ENCODE measurements around the gene ARL14EP.

DNA sequence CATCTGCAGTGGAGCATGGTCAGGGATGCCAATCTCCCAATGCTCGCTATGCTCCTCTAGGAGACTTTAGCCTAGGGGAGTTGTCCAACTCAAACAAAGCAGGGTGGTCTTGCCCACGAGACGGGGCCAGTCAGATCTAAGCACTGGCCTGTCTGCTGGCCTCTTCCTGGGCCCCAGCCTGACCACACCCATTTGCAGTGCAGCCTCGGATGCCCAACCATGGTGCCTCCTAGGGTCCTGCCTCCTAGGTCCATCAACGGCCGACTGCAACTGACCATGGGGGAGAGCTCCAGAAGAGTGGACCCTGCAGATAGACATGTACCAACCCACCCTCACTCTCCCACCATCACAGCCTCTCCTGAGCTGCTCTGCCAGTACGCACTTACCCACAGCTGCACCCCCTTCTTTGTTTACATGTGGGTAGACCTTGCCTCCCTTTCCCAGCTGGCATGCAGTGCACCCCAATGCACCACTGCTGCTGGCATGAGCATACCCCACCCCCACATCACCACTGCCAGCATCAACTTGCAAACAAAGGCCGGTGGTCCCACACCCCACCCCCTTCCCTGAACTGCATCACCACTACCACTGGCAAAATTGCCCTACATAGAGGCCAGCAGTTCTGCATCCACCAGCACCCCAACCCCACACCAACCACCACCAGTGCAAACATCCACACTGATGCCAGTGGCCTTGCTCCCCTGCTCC is 27.6 kb upstream of the ARL14EP start:
- TF ChIP-seq, protein P1, sequence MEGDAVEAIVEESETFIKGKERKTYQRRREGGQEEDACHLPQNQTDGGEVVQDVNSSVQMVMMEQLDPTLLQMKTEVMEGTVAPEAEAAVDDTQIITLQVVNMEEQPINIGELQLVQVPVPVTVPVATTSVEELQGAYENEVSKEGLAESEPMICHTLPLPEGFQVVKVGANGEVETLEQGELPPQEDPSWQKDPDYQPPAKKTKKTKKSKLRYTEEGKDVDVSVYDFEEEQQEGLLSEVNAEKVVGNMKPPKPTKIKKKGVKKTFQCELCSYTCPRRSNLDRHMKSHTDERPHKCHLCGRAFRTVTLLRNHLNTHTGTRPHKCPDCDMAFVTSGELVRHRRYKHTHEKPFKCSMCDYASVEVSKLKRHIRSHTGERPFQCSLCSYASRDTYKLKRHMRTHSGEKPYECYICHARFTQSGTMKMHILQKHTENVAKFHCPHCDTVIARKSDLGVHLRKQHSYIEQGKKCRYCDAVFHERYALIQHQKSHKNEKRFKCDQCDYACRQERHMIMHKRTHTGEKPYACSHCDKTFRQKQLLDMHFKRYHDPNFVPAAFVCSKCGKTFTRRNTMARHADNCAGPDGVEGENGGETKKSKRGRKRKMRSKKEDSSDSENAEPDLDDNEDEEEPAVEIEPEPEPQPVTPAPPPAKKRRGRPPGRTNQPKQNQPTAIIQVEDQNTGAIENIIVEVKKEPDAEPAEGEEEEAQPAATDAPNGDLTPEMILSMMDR (IDR thresholded peaks at IDR 0.05): no peak
- TF ChIP-seq, protein P2, sequence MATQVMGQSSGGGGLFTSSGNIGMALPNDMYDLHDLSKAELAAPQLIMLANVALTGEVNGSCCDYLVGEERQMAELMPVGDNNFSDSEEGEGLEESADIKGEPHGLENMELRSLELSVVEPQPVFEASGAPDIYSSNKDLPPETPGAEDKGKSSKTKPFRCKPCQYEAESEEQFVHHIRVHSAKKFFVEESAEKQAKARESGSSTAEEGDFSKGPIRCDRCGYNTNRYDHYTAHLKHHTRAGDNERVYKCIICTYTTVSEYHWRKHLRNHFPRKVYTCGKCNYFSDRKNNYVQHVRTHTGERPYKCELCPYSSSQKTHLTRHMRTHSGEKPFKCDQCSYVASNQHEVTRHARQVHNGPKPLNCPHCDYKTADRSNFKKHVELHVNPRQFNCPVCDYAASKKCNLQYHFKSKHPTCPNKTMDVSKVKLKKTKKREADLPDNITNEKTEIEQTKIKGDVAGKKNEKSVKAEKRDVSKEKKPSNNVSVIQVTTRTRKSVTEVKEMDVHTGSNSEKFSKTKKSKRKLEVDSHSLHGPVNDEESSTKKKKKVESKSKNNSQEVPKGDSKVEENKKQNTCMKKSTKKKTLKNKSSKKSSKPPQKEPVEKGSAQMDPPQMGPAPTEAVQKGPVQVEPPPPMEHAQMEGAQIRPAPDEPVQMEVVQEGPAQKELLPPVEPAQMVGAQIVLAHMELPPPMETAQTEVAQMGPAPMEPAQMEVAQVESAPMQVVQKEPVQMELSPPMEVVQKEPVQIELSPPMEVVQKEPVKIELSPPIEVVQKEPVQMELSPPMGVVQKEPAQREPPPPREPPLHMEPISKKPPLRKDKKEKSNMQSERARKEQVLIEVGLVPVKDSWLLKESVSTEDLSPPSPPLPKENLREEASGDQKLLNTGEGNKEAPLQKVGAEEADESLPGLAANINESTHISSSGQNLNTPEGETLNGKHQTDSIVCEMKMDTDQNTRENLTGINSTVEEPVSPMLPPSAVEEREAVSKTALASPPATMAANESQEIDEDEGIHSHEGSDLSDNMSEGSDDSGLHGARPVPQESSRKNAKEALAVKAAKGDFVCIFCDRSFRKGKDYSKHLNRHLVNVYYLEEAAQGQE (IDR thresholded peaks at IDR 0.05; ENCODE audit: insufficient read depth in 1 of 2, low read depth in 2 of 2, low read length in 1 of 2): no peak
- TF ChIP-seq POLR2AphosphoS5 (IDR thresholded peaks at IDR 0.05; ENCODE audit: low read depth, low read length): no peak
- no peak for TF ChIP-seq SIN3A (IDR thresholded peaks at IDR 0.05; ENCODE audit: borderline replicate concordance, insufficient read depth, low read depth, low read length)
- no peak for TF ChIP-seq TCF7L2 (IDR thresholded peaks at IDR 0.05; ENCODE audit: low read depth, low read length)

Measured in Panc1 (cell line).